GM12801 (cell line): ENCODE measurements around the gene MIB2.

Experiments used
- CTCF ChIP-seq: IDR thresholded peaks from one replicate; pipeline ENCODE4 v1.5.1; 2011; ENCODE audit warnings: control low read depth; ENCODE audit not compliant: insufficient read length; ENCODE audit errors: extremely low read depth

Gene MIB2

GRCh38 chr1:1672181-1672965 is 57.1 kb downstream of the MIB2 start:
- TF ChIP-seq CTCF, result no peak

- TF ChIP-seq CTCF, result no peak
Measured at GRCh38 chr1:1677718-1678580, 62.6 kb downstream of the MIB2 start.

- no peak for TF ChIP-seq CTCF
Measured at GRCh38 chr1:1678581-1679380, 63.5 kb downstream of the MIB2 start.
